HepG2 (cell line): Measurements from ENCODE around the gene PPP1CA. TPM values are rescaled to one million over a fixed set of nuclear protein-coding genes. Genes with fewer than 3 reads are reported as not detected.

Experiments used
- DDIT3 ChIP-seq: sonication (generic); formaldehyde crosslinking; IDR thresholded peaks from 2 replicates; pipeline ENCODE4 v1.4.0; 2020; ENCODE audit warnings: mild to moderate bottlenecking, missing genetic modification reagents
- EZH2 ChIP-seq: conservative IDR thresholded peaks from 2 replicates; pipeline ENCODE4 v1.6.1; 2012; ENCODE audit warnings: mild to moderate bottlenecking, low read depth, low read length, moderate library complexity
- HCFC1 ChIP-seq: fragments of 150-350 bp; IDR thresholded peaks from 2 replicates; pipeline ENCODE4 v1.6.1; 2014; ENCODE audit warnings: low read depth, low read length
- HDAC1 ChIP-seq: sonication (generic); formaldehyde crosslinking; IDR thresholded peaks from 2 replicates; pipeline ENCODE4 v1.5.1; 2020; ENCODE audit warnings: mild to moderate bottlenecking, missing genetic modification reagents
- HOMEZ ChIP-seq: IDR thresholded peaks from 2 replicates; pipeline ENCODE4 v1.6.1; 2016; ENCODE audit warnings: low read depth
- KAT8 ChIP-seq: IDR thresholded peaks from 2 replicates; pipeline ENCODE4 v1.6.1; 2016; ENCODE audit warnings: missing genetic modification reagents, missing compliant biosample characterization
- KMT2A ChIP-seq: sonication (generic); formaldehyde crosslinking; IDR thresholded peaks from 2 replicates; pipeline ENCODE4 v1.4.0; 2020; ENCODE audit warnings: missing genetic modification reagents
- NCOA1 ChIP-seq: sonication (generic); formaldehyde crosslinking; IDR thresholded peaks from 2 replicates; pipeline ENCODE4 v1.9.0; 2021; ENCODE audit warnings: missing genetic modification reagents
- POGK ChIP-seq: sonication (generic); formaldehyde crosslinking; conservative IDR thresholded peaks from 2 replicates; pipeline ENCODE4 v1.8.0; 2022; ENCODE audit warnings: mild to moderate bottlenecking, moderate library complexity, missing genetic modification reagents
- SNAPC5 ChIP-seq: sonication (generic); formaldehyde crosslinking; IDR thresholded peaks from 2 replicates; pipeline ENCODE4 v1.8.1; 2023; ENCODE audit warnings: mild to moderate bottlenecking, missing genetic modification reagents, borderline replicate concordance
- TCF7 ChIP-seq: sonication (generic); IDR thresholded peaks from 2 replicates; pipeline ENCODE4 v1.6.1; 2016; ENCODE audit warnings: antibody characterized with exemption, low read depth
- TEAD3 ChIP-seq: optimal IDR thresholded peaks from 2 replicates; pipeline ENCODE3; 2016; ENCODE audit warnings: borderline replicate concordance
- TMF1 ChIP-seq: sonication (generic); formaldehyde crosslinking; IDR thresholded peaks from 2 replicates; pipeline ENCODE4 v1.8.1; 2022; ENCODE audit warnings: low read depth, missing genetic modification reagents
- ZIK1 ChIP-seq: sonication (generic); formaldehyde crosslinking; IDR thresholded peaks from 2 replicates; pipeline ENCODE4 v1.5.0; 2020; ENCODE audit warnings: mild to moderate bottlenecking, low read depth, missing genetic modification reagents, borderline replicate concordance
- ZNF326 ChIP-seq: sonication (generic); formaldehyde crosslinking; IDR thresholded peaks from 2 replicates; pipeline ENCODE4 v1.4.0; 2020; ENCODE audit warnings: missing genetic modification reagents, borderline replicate concordance
- ZNF580 ChIP-seq: IDR thresholded peaks from 2 replicates; pipeline ENCODE4 v1.6.1; 2016; ENCODE audit warnings: low read depth, borderline replicate concordance
- ZNF749 ChIP-seq: sonication (generic); formaldehyde crosslinking; IDR thresholded peaks from 2 replicates; pipeline ENCODE4 v1.8.0; 2022; ENCODE audit warnings: mild to moderate bottlenecking, missing genetic modification reagents, moderate library complexity, borderline replicate concordance
- polyA plus RNA-seq, 8 experiments: library from polyadenylated mRNA; depleted of rRNA in 3 of 8; stranded (reverse) in 7 of 8; unstranded in 1 of 8; fragments of >200 nt; fragmentation: Illumina TruSeq in 4 of 8; extraction: Trizol in 4 of 8; gene quantifications; 2 replicates each; pipeline versions ENCODE4 v1.2.1 to v1.2.3, GENCODE V29; 2011 to 2016; ENCODE audit warnings: low read depth in 4 of 8, missing spikeins in 1 of 8, mixed read lengths in 1 of 8; ENCODE audit not compliant: insufficient read depth in 1 of 8
- total RNA-seq, 5 experiments: library from RNA; depleted of rRNA; stranded (reverse); fragments of >200 nt; fragmentation: Illumina TruSeq; extraction: Trizol; gene quantifications; 2 replicates each; pipeline ENCODE4 v1.2.3, GENCODE V29; 2016; ENCODE audit warnings: low read depth in 1 of 5
- TF ChIP-seq, protein P1 (sequence below): IDR thresholded peaks from 2 replicates; pipeline ENCODE4 v1.4.0; 2020; ENCODE audit warnings: mild to moderate bottlenecking, missing genetic modification reagents

Gene PPP1CA
- total and polyA plus RNA-seq, 2 of the 13 experiments (the other 11 are each of a cell fraction or from before 2014, with no cell fraction given) = 149 to 170 TPM

GRCh38 chr11:67401495-67402191 is at the start of gene PPP1CA (continued):
- TF ChIP-seq ZNF580 (CRISPR knock-in tag) = 0 out of 2 replicates have a peak, but pooled peaks have one; percentile 4
- TF ChIP-seq NCOA1 (CRISPR knock-in tag) = no peak
- TF ChIP-seq KAT8 (CRISPR knock-in tag) = peak; percentile 31; the same call in 1 of the 2 replicates
- no peak for TF ChIP-seq TEAD3 (CRISPR knock-in tag)
- no peak for TF ChIP-seq EZH2
- TF ChIP-seq HOMEZ (CRISPR knock-in tag) = no peak
- peak; percentile 18; the same call in 1 of the 2 replicates for TF ChIP-seq POGK
- peak; percentile 17; the same call in 1 of the 2 replicates for TF ChIP-seq TMF1 (CRISPR knock-in tag)
- TF ChIP-seq ZNF326 (CRISPR knock-in tag) = no peak
- TF ChIP-seq DDIT3 (CRISPR knock-in tag) = no peak
- no peak; the same call in 1 of the 2 replicates for TF ChIP-seq HDAC1 (CRISPR knock-in tag)
- TF ChIP-seq, protein P1, sequence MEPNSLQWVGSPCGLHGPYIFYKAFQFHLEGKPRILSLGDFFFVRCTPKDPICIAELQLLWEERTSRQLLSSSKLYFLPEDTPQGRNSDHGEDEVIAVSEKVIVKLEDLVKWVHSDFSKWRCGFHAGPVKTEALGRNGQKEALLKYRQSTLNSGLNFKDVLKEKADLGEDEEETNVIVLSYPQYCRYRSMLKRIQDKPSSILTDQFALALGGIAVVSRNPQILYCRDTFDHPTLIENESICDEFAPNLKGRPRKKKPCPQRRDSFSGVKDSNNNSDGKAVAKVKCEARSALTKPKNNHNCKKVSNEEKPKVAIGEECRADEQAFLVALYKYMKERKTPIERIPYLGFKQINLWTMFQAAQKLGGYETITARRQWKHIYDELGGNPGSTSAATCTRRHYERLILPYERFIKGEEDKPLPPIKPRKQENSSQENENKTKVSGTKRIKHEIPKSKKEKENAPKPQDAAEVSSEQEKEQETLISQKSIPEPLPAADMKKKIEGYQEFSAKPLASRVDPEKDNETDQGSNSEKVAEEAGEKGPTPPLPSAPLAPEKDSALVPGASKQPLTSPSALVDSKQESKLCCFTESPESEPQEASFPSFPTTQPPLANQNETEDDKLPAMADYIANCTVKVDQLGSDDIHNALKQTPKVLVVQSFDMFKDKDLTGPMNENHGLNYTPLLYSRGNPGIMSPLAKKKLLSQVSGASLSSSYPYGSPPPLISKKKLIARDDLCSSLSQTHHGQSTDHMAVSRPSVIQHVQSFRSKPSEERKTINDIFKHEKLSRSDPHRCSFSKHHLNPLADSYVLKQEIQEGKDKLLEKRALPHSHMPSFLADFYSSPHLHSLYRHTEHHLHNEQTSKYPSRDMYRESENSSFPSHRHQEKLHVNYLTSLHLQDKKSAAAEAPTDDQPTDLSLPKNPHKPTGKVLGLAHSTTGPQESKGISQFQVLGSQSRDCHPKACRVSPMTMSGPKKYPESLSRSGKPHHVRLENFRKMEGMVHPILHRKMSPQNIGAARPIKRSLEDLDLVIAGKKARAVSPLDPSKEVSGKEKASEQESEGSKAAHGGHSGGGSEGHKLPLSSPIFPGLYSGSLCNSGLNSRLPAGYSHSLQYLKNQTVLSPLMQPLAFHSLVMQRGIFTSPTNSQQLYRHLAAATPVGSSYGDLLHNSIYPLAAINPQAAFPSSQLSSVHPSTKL (CRISPR knock-in tag) = 0 out of 2 replicates have a peak, but pooled peaks have one; percentile 1
- TF ChIP-seq SNAPC5 (CRISPR knock-in tag) = no peak
- TF ChIP-seq HCFC1 = no peak
- no peak for TF ChIP-seq TCF7
- TF ChIP-seq ZIK1 (CRISPR knock-in tag) = no peak
- 0 out of 2 replicates have a peak, but pooled peaks have one; percentile 64 for TF ChIP-seq ZNF749 (CRISPR knock-in tag)
- no peak for TF ChIP-seq KMT2A (CRISPR knock-in tag)
